ENCODE data around the gene SLTM.
"Not testable (repeated sequence)": the region's sequence is repeated elsewhere in the genome, so short reads cannot be mapped to it uniquely, and the experiment has no call there.

Gene SLTM

GRCh38 chr15:58933281-58934113 is at the start of gene SLTM:
TSS of gene SLTM (minus strand) at chr15:58933679. CDS start at chr15:58933565, 114 bp downstream.
- peak; percentile 88 for DNase-seq

- no peak for DNase-seq
These were observed 49.8 kb upstream of the SLTM start for GRCh38 chr15:58983261-58983660.

GRCh38 chr15:58981808-58982475 is 48.5 kb upstream of the SLTM start:
- no peak for DNase-seq

- DNase-seq: peak; percentile 15
These were observed 47.0 kb upstream of the SLTM start for GRCh38 chr15:58980351-58980939.

- no peak for DNase-seq
These were observed 44.4 kb upstream of the SLTM start for GRCh38 chr15:58977887-58978286.

- DNase-seq: no peak
These were observed 34.0 kb upstream of the SLTM start for GRCh38 chr15:58967479-58967878.

DNA sequence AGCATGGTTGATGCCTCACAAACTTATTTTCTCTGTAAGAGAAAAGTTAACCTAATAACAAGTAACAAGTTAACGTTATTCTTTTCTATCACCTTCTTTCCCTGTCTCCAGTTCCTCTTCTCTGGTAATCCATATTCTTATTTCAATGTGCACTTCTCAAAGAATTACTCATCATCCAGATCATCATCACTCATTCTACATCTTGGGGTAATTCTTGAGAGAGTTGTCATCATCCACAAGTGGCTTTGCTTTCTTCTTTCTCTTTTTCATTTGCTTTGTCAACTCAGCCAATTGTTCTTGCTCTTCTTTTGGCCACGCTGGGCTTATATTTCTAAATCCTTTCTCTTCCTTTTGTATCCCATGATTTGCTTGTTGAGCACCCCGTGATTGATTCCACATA is 33.2 kb upstream of the SLTM start:
- DNase-seq: no peak

GRCh38 chr15:58962662-58963565 is 29.4 kb upstream of the SLTM start:
- no peak for DNase-seq

DNA sequence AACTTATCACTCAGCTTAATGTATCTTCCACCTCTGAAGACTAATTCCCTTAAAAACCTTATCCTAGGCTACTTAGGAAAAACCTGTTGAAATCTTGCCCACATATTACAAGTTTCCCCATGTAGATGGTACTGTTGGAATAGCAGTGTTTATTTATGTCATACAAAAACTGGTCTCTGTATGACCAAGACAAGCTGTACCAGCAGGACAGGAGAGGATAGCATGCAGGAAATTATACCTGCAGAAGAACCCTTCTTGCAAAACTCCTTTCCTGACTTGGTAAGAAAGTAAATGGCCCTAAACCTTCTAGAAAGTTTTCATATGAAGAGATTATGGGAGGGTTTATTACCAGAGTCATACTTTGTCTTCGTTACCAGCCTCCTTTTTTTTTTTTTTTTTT is 28.7 kb upstream of the SLTM start:
- no peak for DNase-seq

- no peak for DNase-seq
These were observed 25.3 kb upstream of the SLTM start for GRCh38 chr15:58958811-58959210.

DNA sequence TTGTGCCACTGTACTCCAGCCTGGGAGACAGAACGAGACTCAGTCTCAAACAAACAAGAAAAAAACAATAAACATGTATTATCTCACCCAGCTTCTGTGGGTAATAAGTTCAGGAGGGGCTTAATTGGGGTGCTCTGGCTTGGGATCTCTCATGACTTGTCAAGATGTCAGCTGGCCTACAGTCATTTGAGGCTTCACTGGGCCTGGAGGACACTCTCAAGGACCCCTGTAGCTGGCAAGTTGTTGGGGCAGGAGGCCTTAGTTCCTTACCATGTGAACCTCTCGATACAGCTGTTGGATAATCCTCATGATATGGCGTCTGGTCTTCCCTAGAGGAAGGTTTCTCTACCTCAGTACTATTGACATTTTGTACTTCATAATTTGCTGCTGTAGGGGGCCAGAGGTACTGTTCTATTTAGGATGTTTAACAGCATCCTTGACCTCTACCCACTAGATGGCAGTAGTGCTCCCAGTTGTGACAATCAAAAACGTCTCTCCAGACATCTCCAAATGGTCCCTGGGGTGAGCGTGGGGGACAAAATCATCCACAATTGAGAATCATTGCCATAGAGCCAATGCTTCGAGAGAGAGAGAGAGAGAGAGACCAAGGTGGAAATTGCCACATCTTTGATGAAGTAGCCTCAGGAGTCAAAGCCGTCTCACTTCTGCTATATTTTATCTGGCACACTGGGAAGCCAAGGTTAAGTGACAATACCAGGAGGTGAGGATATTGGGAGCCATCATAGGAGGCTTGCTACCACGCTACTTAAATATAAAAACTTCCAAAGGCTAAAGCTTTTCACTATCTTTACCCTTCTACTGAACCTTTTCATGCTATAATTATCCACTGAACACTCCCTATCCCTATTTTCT is 23.9 kb upstream of the SLTM start:
- peak; percentile 70 for DNase-seq

DNA sequence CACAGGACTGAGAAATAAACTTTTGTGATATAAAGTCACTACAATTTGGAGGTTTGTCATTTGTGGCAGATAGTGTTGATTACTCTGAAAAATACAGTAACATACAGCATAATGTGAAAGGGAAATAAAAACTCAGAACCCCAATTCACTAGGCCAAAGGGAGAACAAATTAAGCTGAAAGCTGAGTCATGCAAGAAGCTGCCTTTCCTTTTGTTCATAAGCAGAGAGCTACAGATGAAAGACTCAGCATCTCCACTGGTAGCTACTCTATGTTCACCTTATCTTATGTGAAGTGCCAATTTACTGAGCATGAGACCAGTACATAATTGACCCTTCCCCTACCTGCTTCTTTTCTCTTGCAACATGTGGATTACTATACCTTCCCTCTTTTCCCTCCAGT is 19.3 kb upstream of the SLTM start:
- DNase-seq: no peak

- DNase-seq: peak; percentile 91
These were observed 18.0 kb upstream of the SLTM start for GRCh38 chr15:58951388-58952007.

DNA sequence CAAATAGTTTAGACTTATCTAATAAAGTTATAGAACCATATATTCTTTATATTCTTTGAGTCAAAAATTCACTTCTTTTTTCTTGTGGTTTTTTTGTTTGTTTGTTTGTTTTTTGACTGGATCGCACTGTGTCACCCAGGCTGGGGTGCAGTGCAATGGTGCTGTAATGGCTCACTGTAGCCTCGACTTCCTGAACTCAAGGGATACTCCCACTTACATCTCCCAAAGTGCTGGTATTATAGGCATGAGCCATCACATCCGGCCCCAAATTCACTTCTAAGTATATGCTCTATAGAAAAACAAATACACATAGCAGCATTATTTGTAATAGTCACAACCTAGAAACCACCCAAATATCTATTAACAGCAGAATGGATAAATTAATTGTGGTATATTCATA is 13.7 kb upstream of the SLTM start:
- DNase-seq: no peak

DNA sequence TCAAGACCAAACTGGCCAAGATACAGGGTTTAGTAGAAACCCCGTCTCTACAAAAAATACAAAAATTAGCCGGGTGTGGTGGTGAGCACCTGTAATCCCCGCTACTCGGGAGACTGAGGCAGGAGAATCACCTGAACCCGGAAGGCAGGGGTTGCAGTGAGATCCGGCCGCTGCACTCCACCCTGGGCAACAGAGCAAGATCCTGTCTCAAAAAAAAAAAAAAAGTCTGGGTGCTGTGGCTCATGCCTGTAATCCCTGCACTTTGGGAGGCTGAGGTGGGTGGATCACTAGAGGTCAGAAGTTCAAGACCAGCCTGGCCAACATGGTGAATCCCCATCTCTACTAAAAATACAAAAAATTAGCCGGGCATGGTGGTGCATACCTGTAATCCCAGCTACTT is 1.5 kb upstream of the SLTM start:
- DNase-seq: not testable (repeated sequence)

DNA sequence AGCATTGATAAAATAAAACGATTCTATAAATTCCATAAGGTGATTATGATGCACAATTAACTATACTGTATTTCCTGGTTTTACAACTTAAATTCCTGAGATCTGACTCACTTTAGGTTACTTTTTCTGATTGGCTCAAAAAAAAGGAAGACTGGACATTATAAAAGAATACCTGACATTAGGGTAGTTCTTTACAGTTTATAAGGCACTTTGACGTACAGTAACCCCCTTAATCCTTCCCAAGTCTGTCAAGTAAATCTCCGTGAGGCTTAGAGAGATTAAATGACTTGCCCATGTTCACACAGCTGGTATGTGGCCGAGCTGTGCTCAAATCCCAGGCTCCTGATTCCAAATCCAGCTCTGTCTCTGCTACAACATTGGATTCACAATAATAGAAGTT is 1.0 kb upstream of the SLTM start:
- DNase-seq: no peak

GRCh38 chr15:58934114-58934447 is 602 bp upstream of the SLTM start:
- no peak for DNase-seq

DNA sequence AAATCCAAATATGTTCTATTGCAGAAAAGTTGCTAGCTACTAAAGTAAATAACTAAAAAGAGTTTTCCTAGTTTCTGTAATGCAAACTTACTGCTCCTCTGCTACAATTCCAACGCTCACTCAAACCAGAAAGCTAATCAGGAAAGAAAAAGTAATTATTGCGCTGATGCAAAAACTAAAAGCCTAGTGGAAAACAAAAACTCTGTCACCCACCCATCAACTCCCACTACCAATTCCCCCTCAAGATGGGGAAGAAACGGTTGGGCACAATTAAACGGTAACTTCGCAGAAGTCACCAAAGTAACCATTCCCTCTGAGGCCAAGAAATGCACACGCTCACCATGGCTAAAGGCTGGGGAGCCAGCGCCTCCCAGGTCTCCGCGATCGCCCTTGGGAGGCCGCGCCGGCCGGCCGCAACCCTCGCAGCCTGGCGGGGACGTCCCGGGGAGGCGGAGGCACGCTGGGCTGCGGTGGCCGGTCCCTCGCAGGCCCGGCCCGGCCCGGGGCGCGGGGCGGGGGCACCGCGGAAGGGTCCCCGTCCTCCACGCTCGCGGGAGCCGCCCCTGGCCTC is 684 bp downstream of the SLTM start:
- peak; percentile 58 for DNase-seq

- DNase-seq: no peak
These were observed 1.4 kb downstream of the SLTM start for GRCh38 chr15:58931987-58932588.

DNA sequence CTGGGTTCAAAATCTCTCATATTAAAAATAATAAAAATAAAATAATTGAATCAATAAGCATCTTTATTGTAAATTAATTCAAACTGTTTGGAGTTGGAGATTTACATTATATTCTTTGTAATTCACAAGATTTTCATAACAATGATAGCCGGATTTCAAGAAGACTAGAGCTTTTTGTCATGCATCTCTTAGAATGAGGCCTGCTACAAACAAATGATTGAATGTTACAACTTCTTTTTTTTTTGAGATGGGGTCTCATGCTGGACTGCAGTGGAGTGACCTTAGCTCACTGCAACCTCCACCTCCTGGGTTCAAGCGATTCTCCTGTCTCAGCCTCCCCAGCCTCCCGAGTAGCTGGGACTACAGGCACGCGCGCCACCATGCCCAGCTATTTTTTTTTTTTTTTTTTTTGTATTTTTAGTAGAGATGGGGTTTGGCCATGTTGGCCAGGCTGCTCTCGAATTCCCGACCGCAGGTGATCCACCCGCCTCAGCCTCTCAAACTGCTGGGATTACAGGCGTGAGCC is 3.5 kb downstream of the SLTM start:
- DNase-seq: no peak

DNA sequence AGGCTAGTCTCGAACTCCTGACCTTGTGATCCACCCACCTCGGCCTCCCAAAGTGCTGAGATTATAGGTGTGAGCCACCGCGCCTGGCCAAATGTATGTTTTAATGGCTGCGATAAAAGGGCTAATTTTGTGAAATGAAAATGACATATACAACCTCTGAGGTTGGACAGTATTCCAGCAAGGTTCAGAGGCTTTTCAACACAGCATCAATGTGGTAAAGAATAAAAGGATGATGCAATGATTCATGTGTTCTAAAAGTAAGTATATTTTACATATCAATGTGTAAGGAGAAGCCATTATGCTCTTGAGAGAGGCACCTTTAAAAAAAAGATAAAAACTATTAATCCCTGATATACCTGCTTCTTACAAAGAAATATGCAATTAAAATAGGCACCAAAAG is 6.7 kb downstream of the SLTM start:
- no peak for DNase-seq
